Stomach (tissue), 4 donors: ENCODE results near the gene TSHR.

Experiments used
- EP300 ChIP-seq: sonication (generic); formaldehyde crosslinking; IDR thresholded peaks from one replicate; pipeline ENCODE4 v1.6.1; 2017; ENCODE audit warnings: antibody characterized with exemption
- POLR2A ChIP-seq, 4 donors: fragments of 450-650 bp; IDR thresholded peaks; one replicate each; pipeline ENCODE4 v1.6.1; 2016; ENCODE audit warnings: antibody characterized with exemption in 4 of 4, control low read depth in 2 of 4, mild to moderate bottlenecking in 1 of 4, moderate library complexity in 1 of 4
- POLR2AphosphoS5 ChIP-seq, 3 donors: sonication (generic); formaldehyde crosslinking; IDR thresholded peaks; one replicate each; pipeline ENCODE4 v1.6.1; 2016; ENCODE audit warnings: antibody characterized with exemption in 3 of 3
- TF ChIP-seq, protein P1 (sequence below), 7 experiments: fragments of 450-650 bp in 4 of 7; fragments of 200-600 bp in 3 of 7; sonication (generic) in 3 of 7; IDR thresholded peaks; one replicate each; pipeline ENCODE4 v1.5.1; 2016 to 2019; ENCODE audit warnings: antibody characterized with exemption in 7 of 7, control low read depth in 2 of 7, mild to moderate bottlenecking in 1 of 7

DNA sequence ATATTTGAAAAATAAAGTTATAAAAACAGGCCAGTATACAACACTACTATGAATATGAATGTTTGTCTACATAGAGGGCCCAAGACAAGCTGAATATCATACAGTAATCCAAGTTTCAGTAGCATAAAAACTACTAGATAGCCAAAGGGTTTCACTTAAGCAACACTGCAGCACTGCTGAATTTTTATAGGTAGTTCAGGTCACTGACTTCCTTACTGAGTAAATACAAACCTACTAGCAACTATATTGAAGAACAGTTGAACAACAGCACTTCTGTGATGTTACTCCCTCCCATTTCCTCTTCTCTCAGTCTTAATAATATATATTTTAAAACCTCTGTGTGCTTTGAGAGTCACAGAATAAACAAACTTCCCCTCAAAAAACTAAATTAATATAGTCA is 222.6 kb downstream of the TSHR start:
- TF ChIP-seq, protein P1, sequence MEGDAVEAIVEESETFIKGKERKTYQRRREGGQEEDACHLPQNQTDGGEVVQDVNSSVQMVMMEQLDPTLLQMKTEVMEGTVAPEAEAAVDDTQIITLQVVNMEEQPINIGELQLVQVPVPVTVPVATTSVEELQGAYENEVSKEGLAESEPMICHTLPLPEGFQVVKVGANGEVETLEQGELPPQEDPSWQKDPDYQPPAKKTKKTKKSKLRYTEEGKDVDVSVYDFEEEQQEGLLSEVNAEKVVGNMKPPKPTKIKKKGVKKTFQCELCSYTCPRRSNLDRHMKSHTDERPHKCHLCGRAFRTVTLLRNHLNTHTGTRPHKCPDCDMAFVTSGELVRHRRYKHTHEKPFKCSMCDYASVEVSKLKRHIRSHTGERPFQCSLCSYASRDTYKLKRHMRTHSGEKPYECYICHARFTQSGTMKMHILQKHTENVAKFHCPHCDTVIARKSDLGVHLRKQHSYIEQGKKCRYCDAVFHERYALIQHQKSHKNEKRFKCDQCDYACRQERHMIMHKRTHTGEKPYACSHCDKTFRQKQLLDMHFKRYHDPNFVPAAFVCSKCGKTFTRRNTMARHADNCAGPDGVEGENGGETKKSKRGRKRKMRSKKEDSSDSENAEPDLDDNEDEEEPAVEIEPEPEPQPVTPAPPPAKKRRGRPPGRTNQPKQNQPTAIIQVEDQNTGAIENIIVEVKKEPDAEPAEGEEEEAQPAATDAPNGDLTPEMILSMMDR (IDR thresholded peaks at IDR 0.05): no peak
- no peak for TF ChIP-seq POLR2A (IDR thresholded peaks at IDR 0.05)
- no peak for TF ChIP-seq EP300
- TF ChIP-seq POLR2AphosphoS5 (IDR thresholded peaks at IDR 0.05): no peak
